ENCODE results near the gene LRGUK. TPM values are rescaled to one million over a fixed set of nuclear protein-coding genes. Genes with fewer than 3 reads are reported as not detected.
A peak's percentile ranks its signal among the peaks of the same experiment; 100 is the strongest.

LRGUK gene
- total and polyA plus RNA-seq, 2 experiments from 2014 or later, result 2.4 to 7.1 TPM

GRCh38 chr7:134254311-134254710, 127.2 kb downstream of the LRGUK start:
- peak; percentile 45 for DNase-seq (ENCODE audit: low spot score)
- H3K27me3 ChIP-seq (ENCODE audit: insufficient read depth), result no peaks in the 10 kb centered on the region
- H3K27ac Mint-ChIP-seq, result no peak overlapping the region
- H2AFZ ChIP-seq, result no peak overlapping the region
- peaks cover 2% of the 10 kb centered on the region; the same call in 1 of the 3 replicates for H3K9me3 Mint-ChIP-seq
- no peaks in the 10 kb centered on the region for H3K79me2 ChIP-seq (replicated peaks; ENCODE audit: insufficient read depth)
- no peaks in the 10 kb centered on the region for H3K36me3 Mint-ChIP-seq (ENCODE audit: low read depth)
- no peak overlapping the region for H3K4me3 ChIP-seq
- no peak overlapping the region for H3K4me2 ChIP-seq
- H3K36me3 ChIP-seq (ENCODE audit: insufficient read depth), result no peaks in the 10 kb centered on the region
- no peaks in the 10 kb centered on the region for H4K20me1 ChIP-seq (replicated peaks; ENCODE audit: insufficient read depth)
- no peak overlapping the region for H3K4me3 Mint-ChIP-seq
- no peaks in the 10 kb centered on the region for H3K4me1 ChIP-seq (ENCODE audit: insufficient read depth)
- H3K4me1 Mint-ChIP-seq, result no peaks in the 10 kb centered on the region
- H3F3A ChIP-seq (replicated peaks; ENCODE audit: low read depth), result no peaks in the 10 kb centered on the region
- H3K27ac ChIP-seq (ENCODE audit: low read depth), result no peak overlapping the region
- H3K27me3 Mint-ChIP-seq (ENCODE audit: insufficient read depth, low read depth, poor library complexity), result peaks cover 4% of the 10 kb centered on the region
- ATAC-seq, result no peak
- H3K9me2 ChIP-seq (ENCODE audit: insufficient read depth), result no peaks in the 10 kb centered on the region
- no peak for TF ChIP-seq ZNF462 (CRISPR knock-in tag; IDR thresholded peaks at IDR 0.05)
- TF ChIP-seq, protein P1, sequence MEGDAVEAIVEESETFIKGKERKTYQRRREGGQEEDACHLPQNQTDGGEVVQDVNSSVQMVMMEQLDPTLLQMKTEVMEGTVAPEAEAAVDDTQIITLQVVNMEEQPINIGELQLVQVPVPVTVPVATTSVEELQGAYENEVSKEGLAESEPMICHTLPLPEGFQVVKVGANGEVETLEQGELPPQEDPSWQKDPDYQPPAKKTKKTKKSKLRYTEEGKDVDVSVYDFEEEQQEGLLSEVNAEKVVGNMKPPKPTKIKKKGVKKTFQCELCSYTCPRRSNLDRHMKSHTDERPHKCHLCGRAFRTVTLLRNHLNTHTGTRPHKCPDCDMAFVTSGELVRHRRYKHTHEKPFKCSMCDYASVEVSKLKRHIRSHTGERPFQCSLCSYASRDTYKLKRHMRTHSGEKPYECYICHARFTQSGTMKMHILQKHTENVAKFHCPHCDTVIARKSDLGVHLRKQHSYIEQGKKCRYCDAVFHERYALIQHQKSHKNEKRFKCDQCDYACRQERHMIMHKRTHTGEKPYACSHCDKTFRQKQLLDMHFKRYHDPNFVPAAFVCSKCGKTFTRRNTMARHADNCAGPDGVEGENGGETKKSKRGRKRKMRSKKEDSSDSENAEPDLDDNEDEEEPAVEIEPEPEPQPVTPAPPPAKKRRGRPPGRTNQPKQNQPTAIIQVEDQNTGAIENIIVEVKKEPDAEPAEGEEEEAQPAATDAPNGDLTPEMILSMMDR (conservative IDR thresholded peaks at IDR 0.05; ENCODE audit: low read depth in 2 of 2), result peak; percentile 42 to 61

DNA sequence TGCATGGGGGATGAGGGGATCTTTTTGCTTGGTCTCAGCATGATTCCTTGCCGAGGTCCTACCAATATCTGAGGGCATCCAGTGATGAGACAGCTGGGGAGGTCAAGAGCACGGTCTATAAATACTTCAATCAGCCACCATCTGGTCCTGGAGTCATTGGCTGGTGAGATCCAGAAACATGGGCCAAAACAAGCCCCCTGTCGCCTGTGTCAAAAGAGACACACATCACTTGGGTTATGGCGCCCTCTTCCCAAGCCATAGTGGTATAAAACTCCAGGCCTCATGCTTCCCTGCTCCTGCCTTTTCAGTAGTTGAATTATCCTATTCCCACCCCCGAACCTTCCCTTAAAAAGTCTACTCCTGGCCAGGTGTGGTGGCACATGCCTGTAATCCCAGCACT, 128.7 kb downstream of the LRGUK start:
- ATAC-seq (peak; percentile 81), DNase-seq (ENCODE audit: low spot score) (peak; percentile 64)
- TF ChIP-seq, protein P2, sequence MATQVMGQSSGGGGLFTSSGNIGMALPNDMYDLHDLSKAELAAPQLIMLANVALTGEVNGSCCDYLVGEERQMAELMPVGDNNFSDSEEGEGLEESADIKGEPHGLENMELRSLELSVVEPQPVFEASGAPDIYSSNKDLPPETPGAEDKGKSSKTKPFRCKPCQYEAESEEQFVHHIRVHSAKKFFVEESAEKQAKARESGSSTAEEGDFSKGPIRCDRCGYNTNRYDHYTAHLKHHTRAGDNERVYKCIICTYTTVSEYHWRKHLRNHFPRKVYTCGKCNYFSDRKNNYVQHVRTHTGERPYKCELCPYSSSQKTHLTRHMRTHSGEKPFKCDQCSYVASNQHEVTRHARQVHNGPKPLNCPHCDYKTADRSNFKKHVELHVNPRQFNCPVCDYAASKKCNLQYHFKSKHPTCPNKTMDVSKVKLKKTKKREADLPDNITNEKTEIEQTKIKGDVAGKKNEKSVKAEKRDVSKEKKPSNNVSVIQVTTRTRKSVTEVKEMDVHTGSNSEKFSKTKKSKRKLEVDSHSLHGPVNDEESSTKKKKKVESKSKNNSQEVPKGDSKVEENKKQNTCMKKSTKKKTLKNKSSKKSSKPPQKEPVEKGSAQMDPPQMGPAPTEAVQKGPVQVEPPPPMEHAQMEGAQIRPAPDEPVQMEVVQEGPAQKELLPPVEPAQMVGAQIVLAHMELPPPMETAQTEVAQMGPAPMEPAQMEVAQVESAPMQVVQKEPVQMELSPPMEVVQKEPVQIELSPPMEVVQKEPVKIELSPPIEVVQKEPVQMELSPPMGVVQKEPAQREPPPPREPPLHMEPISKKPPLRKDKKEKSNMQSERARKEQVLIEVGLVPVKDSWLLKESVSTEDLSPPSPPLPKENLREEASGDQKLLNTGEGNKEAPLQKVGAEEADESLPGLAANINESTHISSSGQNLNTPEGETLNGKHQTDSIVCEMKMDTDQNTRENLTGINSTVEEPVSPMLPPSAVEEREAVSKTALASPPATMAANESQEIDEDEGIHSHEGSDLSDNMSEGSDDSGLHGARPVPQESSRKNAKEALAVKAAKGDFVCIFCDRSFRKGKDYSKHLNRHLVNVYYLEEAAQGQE (IDR thresholded peaks at IDR 0.05; ENCODE audit: unreplicated experiment), result no peak
- TF ChIP-seq, protein P1 (conservative IDR thresholded peaks at IDR 0.05; ENCODE audit: low read depth in 2 of 2), result peak; percentile 54 to 78
- no peaks in the 10 kb centered on the region for H3K27me3 ChIP-seq (ENCODE audit: insufficient read depth)
- peaks cover 2% of the 10 kb centered on the region; the same call in 1 of the 3 replicates for H3K9me3 Mint-ChIP-seq
- H3K27me3 Mint-ChIP-seq (ENCODE audit: insufficient read depth, low read depth, poor library complexity), result peaks cover 4% of the 10 kb centered on the region
- H3K4me1 ChIP-seq (ENCODE audit: insufficient read depth), result no peaks in the 10 kb centered on the region
- H3K4me3 Mint-ChIP-seq, result no peak overlapping the region
- no peak overlapping the region for H3K27ac ChIP-seq (ENCODE audit: low read depth)
- no peaks in the 10 kb centered on the region for H3K36me3 Mint-ChIP-seq (ENCODE audit: low read depth)
- no peaks in the 10 kb centered on the region for H3K36me3 ChIP-seq (ENCODE audit: insufficient read depth)
- no peak overlapping the region for H2AFZ ChIP-seq
- no peak overlapping the region for H3K4me2 ChIP-seq
- no peak overlapping the region for H3K27ac Mint-ChIP-seq
- no peaks in the 10 kb centered on the region for H3K9me2 ChIP-seq (ENCODE audit: insufficient read depth)
- no peaks in the 10 kb centered on the region for H3K4me1 Mint-ChIP-seq
- H3F3A ChIP-seq (replicated peaks; ENCODE audit: low read depth), result no peaks in the 10 kb centered on the region
- no peaks in the 10 kb centered on the region for H3K79me2 ChIP-seq (replicated peaks; ENCODE audit: insufficient read depth)
- no peak overlapping the region for H3K4me3 ChIP-seq
- no peaks in the 10 kb centered on the region for H4K20me1 ChIP-seq (replicated peaks; ENCODE audit: insufficient read depth)
